LNCAP (cell line): ENCODE results near the gene HSD17B1.

Source experiments
- CTCF ChIP-seq: fragments of 450-650 bp; IDR thresholded peaks from 2 replicates; pipeline ENCODE4 v1.5.1; 2017; ENCODE audit warnings: mild to moderate bottlenecking

HSD17B1 gene

GRCh38 chr17:42526031-42526444, 26.7 kb upstream of the HSD17B1 start:
- TF ChIP-seq CTCF = no peak

- TF ChIP-seq CTCF = no peak
Observed at GRCh38 chr17:42527932-42528331, 24.8 kb upstream of the HSD17B1 start.

GRCh38 chr17:42529061-42529460, 23.7 kb upstream of the HSD17B1 start:
- no peak for TF ChIP-seq CTCF

GRCh38 chr17:42530952-42531454, 21.7 kb upstream of the HSD17B1 start:
- TF ChIP-seq CTCF = no peak

GRCh38 chr17:42531455-42532354, 21.0 kb upstream of the HSD17B1 start:
- TF ChIP-seq CTCF = peak; percentile 50; the same call in 1 of the 2 replicates

GRCh38 chr17:42535155-42536047, 17.3 kb upstream of the HSD17B1 start:
- TF ChIP-seq CTCF = no peak

GRCh38 chr17:42536048-42536371, 16.7 kb upstream of the HSD17B1 start, which contains the start of gene NAGLU:
Gene NAGLU, plus strand, starts transcription at chr17:42536241. Its CDS starts 32 bp downstream, at chr17:42536273.
- TF ChIP-seq CTCF = no peak
